GM19238 (cell line): ENCODE results near the gene MIB1.

Source experiments
- DNase-seq: peaks from one replicate; pipeline ENCODE4 v3.0.0; 2011; ENCODE audit warnings: low spot score; ENCODE audit not compliant: insufficient read length

The MIB1 gene

GRCh38 chr18:21815101-21815500, 74.5 kb downstream of the MIB1 start:
- no peak for DNase-seq

- no peak for DNase-seq
Measured at GRCh38 chr18:21820033-21820810, 79.6 kb downstream of the MIB1 start.

- DNase-seq, result no peak
Measured at GRCh38 chr18:21820811-21821143, 80.2 kb downstream of the MIB1 start.

- DNase-seq, result no peak
Measured at GRCh38 chr18:21823848-21824247, 83.3 kb downstream of the MIB1 start.

GRCh38 chr18:21826196-21826595, 85.6 kb downstream of the MIB1 start:
- DNase-seq, result no peak

GRCh38 chr18:21826641-21827302, 86.2 kb downstream of the MIB1 start:
- DNase-seq, result no peak

GRCh38 chr18:21830532-21830931, 89.9 kb downstream of the MIB1 start:
- no peak for DNase-seq

- DNase-seq, result no peak
Measured at GRCh38 chr18:21831413-21831831, 90.8 kb downstream of the MIB1 start.

GRCh38 chr18:21833604-21834298, 93.2 kb downstream of the MIB1 start:
- no peak for DNase-seq

- no peak for DNase-seq
Measured at GRCh38 chr18:21834299-21834660, 93.7 kb downstream of the MIB1 start.

- no peak for DNase-seq
Measured at GRCh38 chr18:21841570-21841969, 101.0 kb downstream of the MIB1 start.

- DNase-seq, result no peak
Measured at GRCh38 chr18:21843341-21843740, 102.7 kb downstream of the MIB1 start.

- DNase-seq, result no peak
Measured at GRCh38 chr18:21851327-21851961, 110.9 kb downstream of the MIB1 start.

GRCh38 chr18:21853016-21853415, 112.4 kb downstream of the MIB1 start:
- DNase-seq, result peak; percentile 16

- DNase-seq, result no peak
Measured at GRCh38 chr18:21853775-21854552, 113.4 kb downstream of the MIB1 start.

GRCh38 chr18:21855432-21855831, 114.8 kb downstream of the MIB1 start:
- no peak for DNase-seq

GRCh38 chr18:21857871-21858270, 117.3 kb downstream of the MIB1 start:
- no peak for DNase-seq

GRCh38 chr18:21858544-21858943, 118.0 kb downstream of the MIB1 start:
- no peak for DNase-seq

GRCh38 chr18:21864386-21864785, 123.8 kb downstream of the MIB1 start:
- no peak for DNase-seq

- no peak for DNase-seq
Measured at GRCh38 chr18:21865043-21865442, 124.5 kb downstream of the MIB1 start.

GRCh38 chr18:21868770-21869169, 128.2 kb downstream of the MIB1 start:
- DNase-seq, result no peak
